HepG2 (cell line): ENCODE results near the gene KIFC1. TPM values are rescaled to one million over a fixed set of nuclear protein-coding genes. Genes with fewer than 3 reads are reported as not detected.
A peak's percentile ranks its signal among the peaks of the same experiment; 100 is the strongest.

Experiments
- AKNA ChIP-seq: sonication (generic); formaldehyde crosslinking; IDR thresholded peaks from 2 replicates; pipeline ENCODE4 v1.4.0; 2020; ENCODE audit warnings: missing genetic modification reagents, borderline replicate concordance
- BRCA1 ChIP-seq: sonication (generic); formaldehyde crosslinking; IDR thresholded peaks from 2 replicates; pipeline ENCODE4 v1.4.0; 2020; ENCODE audit warnings: missing genetic modification reagents
- CEBPZ ChIP-seq: IDR thresholded peaks from 2 replicates; pipeline ENCODE4 v1.6.1; 2012; ENCODE audit warnings: low read length, improper control_type of control experiment
- CHCHD3 ChIP-seq: sonication (generic); formaldehyde crosslinking; IDR thresholded peaks from 2 replicates; pipeline ENCODE4 v1.8.0; 2022; ENCODE audit warnings: mild to moderate bottlenecking, missing genetic modification reagents, moderate library complexity
- MZF1 ChIP-seq: sonication (generic); formaldehyde crosslinking; IDR thresholded peaks from 2 replicates; pipeline ENCODE4 v1.8.1; 2023; ENCODE audit warnings: mild to moderate bottlenecking, missing genetic modification reagents, borderline replicate concordance
- SP1 ChIP-seq, 2 experiments: fragments of 450-650 bp in 1 of 2; sonication (generic) in 1 of 2; formaldehyde crosslinking in 1 of 2; IDR thresholded peaks; 2 replicates each; pipeline versions ENCODE4 v1.4.0 to v1.6.1; 2016 to 2020; ENCODE audit warnings: missing genetic modification reagents in 1 of 2
- ZBTB26 ChIP-seq: IDR thresholded peaks from 2 replicates; pipeline ENCODE4 v1.6.1; 2016; ENCODE audit warnings: missing compliant biosample characterization, missing genetic modification reagents, borderline replicate concordance
- ZBTB3 ChIP-seq: sonication (generic); formaldehyde crosslinking; IDR thresholded peaks from 2 replicates; pipeline ENCODE4 v1.4.0; 2020; ENCODE audit warnings: low read depth, mild to moderate bottlenecking, moderate library complexity, missing genetic modification reagents, borderline replicate concordance
- ZKSCAN8 ChIP-seq: IDR thresholded peaks from 2 replicates; pipeline ENCODE4 v1.6.1; 2016; ENCODE audit warnings: borderline replicate concordance, missing genetic modification reagents, missing compliant biosample characterization
- ZNF124 ChIP-seq: sonication (generic); formaldehyde crosslinking; IDR thresholded peaks from 2 replicates; pipeline ENCODE4 v1.4.0; 2020; ENCODE audit warnings: missing genetic modification reagents
- ZNF275 ChIP-seq: sonication (generic); formaldehyde crosslinking; IDR thresholded peaks from 2 replicates; pipeline ENCODE4 v1.8.0; 2022; ENCODE audit warnings: missing genetic modification reagents, mild to moderate bottlenecking, inconsistent platforms, borderline replicate concordance
- ZNF430 ChIP-seq: sonication (generic); formaldehyde crosslinking; IDR thresholded peaks from 2 replicates; pipeline ENCODE4 v1.9.0; 2021; ENCODE audit warnings: mild to moderate bottlenecking, missing genetic modification reagents
- ZNF713 ChIP-seq: sonication (generic); formaldehyde crosslinking; IDR thresholded peaks from 2 replicates; pipeline ENCODE4 v1.4.0; 2020; ENCODE audit warnings: mild to moderate bottlenecking, missing genetic modification reagents
- polyA plus RNA-seq, 8 experiments: library from polyadenylated mRNA; depleted of rRNA in 3 of 8; stranded (reverse) in 7 of 8; unstranded in 1 of 8; fragments of >200 nt; fragmentation: Illumina TruSeq in 4 of 8; extraction: Trizol in 4 of 8; gene quantifications; 2 replicates each; pipeline versions ENCODE4 v1.2.1 to v1.2.3, GENCODE V29; 2011 to 2016; ENCODE audit warnings: low read depth in 4 of 8, missing spikeins in 1 of 8, mixed read lengths in 1 of 8; ENCODE audit not compliant: insufficient read depth in 1 of 8
- total RNA-seq, 5 experiments: library from RNA; depleted of rRNA; stranded (reverse); fragments of >200 nt; fragmentation: Illumina TruSeq; extraction: Trizol; gene quantifications; 2 replicates each; pipeline ENCODE4 v1.2.3, GENCODE V29; 2016; ENCODE audit warnings: low read depth in 1 of 5

KIFC1 gene
- total and polyA plus RNA-seq, 2 of the 13 experiments (the other 11 are each of a cell fraction or from before 2014, with no cell fraction given) = 25.0 to 45.5 TPM

- TF ChIP-seq ZNF124 (CRISPR knock-in tag) = peak; percentile 2; the same call in 1 of the 2 replicates
- TF ChIP-seq ZBTB26 = no peak; the same call in 1 of the 2 replicates
- peak; percentile 90; the same call in 1 of the 2 replicates for TF ChIP-seq AKNA (CRISPR knock-in tag)
- no peak for TF ChIP-seq SP1 (IDR thresholded peaks at IDR 0.05)
- TF ChIP-seq SP1 (CRISPR knock-in tag; IDR thresholded peaks at IDR 0.05) = peak; percentile 91
- peak; percentile 67; the same call in 1 of the 2 replicates for TF ChIP-seq BRCA1
- TF ChIP-seq ZKSCAN8 (CRISPR knock-in tag) = peak; percentile 6; the same call in 1 of the 2 replicates
- TF ChIP-seq ZNF275 (CRISPR knock-in tag) = peak; percentile 62
- 0 out of 2 replicates have a peak, but pooled peaks have one; percentile 86 for TF ChIP-seq ZBTB3 (CRISPR knock-in tag)
- TF ChIP-seq CHCHD3 = no peak
- TF ChIP-seq CEBPZ = no peak
- peak; percentile 91 for TF ChIP-seq ZNF430 (CRISPR knock-in tag)
- TF ChIP-seq MZF1 (CRISPR knock-in tag) = no peak
- TF ChIP-seq ZNF713 (CRISPR knock-in tag) = 0 out of 2 replicates have a peak, but pooled peaks have one; percentile 47
Observed at GRCh38 chr6:33417903-33418689, 26.5 kb downstream of the KIFC1 start, which contains the start of gene CUTA (continued).
